Stimulated activated CD4-positive, alpha-beta T cell treated with anti-CD3 and anti-CD28 coated beads, Interleukin-1b, Interleukin-23, amount 100 ng/mL, for 48 hours (primary cell): Measurements from ENCODE around the gene ASXL2.
"Not testable (repeated sequence)": the region's sequence is repeated elsewhere in the genome, so short reads cannot be mapped to it uniquely, and the experiment has no call there.

Source experiments
- DNase-seq: peaks from one replicate; pipeline ENCODE4 v3.0.0-alpha.2; 2020

ASXL2 gene

DNA sequence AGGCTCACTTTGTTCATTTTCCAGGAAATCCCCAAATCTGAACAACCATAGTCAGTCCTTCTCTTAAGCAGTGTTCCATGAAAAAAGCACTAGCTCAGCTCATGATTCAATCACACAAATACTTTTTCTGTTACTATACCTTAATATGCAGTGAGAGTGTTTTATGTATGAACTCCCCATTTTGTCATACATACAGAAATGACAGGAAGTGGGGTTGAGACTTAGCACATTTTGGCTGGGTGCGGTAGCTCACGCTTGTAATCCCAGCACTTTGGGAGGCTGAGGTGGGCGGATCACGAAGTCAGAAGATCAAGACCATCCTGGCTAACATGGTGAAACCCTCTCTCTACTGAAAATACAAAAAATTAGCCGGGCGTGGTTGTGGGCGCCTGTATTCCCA lies 149.7 kb downstream of the ASXL2 start:
- no peak for DNase-seq

DNA sequence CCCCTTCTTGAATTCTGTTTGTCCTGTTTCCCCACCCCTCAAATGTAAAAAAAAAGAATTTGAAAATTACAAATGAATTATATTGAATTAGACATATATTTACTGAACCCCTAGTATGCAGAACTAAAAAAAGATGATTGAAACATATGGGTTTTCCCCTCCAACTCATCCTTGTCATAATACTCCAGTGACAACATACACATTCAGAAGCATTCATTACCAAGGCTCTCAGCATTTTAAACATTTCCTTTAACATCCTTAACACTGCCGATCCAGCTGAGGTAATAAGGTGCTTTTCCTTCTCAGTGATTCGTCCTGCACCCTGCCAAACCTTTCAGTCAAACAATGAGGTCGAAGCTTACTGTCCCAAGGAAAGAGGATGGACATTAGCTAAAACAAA lies 151.8 kb downstream of the ASXL2 start:
- DNase-seq: no peak

DNA sequence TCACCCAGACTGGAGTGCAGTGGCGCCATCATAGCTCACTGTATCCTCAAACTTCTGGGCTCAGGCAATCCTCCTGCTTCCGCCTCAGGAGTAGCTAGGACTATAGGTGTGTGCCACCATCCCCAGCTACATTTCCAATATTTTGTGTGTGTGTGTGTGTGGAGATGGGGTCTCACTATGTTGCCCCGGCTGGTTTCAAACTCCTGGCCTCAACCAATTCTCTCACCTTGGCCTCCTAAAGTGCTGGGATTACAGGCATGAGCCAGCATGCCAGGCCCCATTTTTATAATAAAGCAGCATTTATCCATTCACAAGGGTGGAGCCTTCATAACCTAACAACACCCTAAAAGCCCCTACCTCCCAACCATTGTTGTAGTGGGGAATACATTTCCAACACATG lies 152.4 kb downstream of the ASXL2 start:
- no peak for DNase-seq

DNA sequence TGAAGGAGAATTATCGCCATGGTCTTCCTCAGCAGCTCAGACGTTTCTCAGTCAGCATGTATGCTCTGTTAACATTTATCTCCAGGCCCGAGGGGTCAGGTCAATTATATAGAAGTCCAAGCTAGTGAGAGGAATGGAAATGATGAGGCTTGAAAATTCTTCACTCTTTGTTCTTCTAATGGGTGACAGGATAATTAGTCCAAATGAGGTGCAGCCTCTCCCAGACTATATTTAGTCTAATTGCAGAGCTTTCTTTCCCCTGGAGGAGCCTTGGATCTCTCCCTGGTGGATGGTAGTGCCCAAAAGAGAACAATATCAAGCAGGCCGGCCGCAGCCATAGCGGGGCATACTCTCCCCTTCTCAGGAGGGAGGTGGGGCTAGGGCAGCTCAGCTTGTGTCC lies 153.5 kb downstream of the ASXL2 start:
- DNase-seq: no peak

DNA sequence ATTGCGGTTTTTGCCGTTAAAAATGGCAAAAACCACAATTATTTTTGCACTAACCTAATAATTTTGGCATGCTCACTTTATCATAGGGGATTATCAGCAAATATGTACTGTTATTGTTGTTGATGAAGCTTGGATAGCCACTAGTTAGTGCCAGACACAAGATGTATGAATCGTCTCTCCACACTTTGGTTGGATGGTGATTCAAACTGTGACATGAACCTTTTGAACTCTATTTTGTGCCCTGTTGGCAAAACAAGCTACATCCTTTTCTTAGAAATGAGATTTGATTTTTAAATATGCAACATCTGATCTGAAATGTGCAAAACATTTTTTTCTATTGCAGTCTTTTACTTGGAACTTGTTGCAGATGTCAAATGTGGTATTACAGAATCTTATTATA lies 156.1 kb downstream of the ASXL2 start:
- no peak for DNase-seq

DNA sequence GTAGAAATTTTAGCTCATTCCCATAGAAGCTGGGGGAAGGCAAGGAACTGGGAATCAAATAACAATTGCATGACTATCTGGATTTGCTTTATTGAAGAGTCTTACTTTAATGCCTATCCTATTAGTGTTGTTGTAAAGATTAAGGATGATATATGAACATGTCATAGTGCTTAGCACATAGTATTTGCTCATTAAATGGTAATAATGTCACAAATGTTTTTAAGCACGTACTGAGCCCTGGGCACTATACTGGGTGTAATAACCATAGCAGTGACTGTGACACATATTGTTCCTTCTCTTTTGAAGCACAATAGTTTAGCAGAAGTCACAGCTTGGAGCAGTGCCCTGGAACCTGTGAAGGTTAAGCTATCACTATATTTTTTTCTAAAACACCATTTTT lies 157.7 kb downstream of the ASXL2 start:
- no peak for DNase-seq

DNA sequence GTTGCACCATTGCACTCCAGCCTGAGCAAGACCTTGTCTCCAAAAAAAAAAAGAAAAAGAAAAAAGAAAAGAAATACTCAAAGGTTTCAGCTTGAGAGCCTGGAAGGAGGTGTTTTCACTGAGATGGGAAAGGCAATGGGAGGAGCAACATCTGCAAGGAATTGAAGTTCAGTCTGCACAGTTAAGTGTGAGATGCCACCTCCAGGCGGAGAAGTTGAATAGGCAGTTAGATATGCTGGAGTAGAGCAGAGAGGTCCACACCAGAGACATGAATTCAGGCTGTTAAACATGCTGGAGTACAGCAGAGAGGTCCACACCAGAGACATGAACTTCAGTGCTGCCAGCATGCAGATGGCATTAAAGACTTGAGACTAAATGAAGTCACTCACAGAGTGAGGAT lies 163.5 kb downstream of the ASXL2 start:
- DNase-seq: no peak

DNA sequence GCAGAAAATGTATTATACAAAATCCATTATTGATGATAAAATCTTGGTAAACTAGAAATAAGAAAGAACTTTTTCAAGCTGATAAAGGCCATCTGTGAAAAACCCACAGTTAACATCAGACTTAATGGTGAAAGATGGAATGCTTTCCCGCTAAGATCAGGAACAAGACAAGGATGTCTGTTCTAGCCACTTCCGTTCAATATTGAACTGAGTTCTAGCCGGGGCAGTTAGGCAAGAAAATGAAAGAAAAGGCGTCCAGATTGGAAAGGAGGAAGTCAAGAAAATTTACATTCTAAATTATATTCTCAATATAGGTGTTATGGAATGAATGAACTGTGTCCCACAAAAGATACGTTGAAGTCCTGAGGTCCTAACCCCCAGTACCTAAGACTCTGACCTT lies 165.8 kb downstream of the ASXL2 start:
- DNase-seq: no peak

DNA sequence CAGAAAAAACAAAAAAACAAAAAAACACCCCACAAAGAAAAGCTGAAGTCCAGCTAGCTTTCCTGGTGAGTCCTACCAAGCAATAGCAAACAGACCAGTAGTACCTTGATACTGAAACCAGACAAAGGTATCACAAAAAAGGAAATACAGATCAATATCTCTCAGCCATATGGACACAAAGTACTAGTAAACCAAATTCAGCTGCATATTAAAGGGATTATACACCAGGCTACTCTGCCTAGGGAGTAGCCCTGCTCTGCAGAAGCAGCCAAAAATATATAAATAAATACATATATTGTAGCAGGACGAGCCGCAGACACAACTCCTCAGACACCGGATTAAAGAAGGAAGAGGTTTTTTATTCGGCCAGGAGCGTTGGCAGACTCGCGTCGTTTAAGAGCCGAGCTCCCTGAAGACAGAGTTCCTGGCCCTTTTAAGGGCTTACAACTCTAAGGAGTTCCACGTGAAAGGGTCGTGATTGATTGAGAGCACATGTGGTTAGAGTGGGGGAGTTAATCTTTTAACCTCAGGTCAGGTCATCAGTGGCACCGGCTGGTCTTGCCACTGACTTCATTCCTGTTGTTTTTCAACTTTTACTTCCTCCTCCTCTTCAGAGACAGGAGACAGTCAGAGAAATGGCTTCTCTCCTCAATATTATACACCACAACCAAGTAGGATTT lies 166.5 kb downstream of the ASXL2 start:
- no peak for DNase-seq

DNA sequence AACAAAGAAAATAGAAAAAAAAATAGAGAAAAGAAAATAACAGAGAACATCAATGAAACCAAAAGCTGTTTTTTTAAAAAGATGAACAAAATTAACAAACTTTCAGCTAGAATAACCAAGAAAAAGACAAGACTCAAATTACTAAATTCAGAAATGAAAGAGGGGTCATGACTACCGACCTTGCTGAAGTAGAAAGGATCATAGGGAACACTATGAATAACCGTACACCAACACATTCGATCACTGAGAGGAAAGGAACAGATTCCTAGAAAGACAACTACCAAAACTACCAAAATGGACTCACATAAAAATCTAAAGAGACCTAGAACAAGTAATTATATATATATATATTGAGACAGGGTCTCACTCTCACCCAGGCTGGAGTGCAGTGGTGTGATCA lies 167.5 kb downstream of the ASXL2 start:
- DNase-seq: no peak

DNA sequence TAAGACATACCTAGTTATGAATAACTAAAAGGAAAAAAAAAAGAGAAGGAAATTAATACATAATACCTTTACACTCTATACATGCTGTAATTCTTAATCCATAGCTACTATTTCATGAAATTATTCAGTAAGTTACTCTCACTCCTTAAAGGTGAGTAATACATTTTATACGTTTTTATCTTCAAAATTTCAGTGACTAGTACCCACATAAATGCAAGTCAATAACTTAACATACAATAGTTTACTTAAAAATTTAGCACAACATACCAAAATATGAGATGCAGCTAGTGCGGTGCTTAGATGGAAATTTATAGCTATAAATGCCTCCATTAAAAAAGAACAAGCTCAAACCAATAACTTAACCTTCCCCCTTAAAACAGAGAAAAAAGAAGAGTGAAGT lies 168.9 kb downstream of the ASXL2 start:
- no peak for DNase-seq

DNA sequence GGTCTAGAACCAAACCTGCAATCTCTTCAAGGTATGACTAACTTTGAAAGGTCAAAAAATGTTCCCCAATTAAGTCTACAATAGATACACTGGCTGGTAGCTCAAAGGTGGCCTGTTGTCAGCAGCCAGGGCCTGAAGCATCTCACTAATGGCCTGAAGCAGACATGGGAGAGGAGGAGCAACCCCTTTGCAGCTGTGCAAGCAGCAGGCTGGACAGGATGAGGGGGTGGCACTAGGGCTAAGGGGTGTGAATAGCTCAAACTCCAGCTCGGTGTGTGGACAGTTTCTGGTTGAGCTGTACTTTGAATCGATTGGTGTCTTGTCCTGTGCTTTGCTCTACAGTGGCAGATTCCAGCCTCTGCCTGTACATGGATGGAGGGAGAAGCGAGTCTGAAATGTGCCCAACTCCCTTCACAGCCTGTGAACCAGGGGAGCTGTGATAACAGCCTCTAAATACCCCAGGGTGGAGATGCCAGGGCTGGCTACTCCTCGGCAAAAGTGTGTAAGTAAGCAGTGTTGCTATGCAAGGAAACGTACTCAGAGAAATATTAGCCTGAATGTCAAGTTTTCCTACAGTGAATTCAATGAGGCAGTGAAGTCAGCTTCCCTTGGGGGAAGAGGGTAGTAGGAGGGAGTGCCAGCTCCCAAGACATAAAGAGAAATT lies 170.2 kb downstream of the ASXL2 start:
- DNase-seq: no peak

DNA sequence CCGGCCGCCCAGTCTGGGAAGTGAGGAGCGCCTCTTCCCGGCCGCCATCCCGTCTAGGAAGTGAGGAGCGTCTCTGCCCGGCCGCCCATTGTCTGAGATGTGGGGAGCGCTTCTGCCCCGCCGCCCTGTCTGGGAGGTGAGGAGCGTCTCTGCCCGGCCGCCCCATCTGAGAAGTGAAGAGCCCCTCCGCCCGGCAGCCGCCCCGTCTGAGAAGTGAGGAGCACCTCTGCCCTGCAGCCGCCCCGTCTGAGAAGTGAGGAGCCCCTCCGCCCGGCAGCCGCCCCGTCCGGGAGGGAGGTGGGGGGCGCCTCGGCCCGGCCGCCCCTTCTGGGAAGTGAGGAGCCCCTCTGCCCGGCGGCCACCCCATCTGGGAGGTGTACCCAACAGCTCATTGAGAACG lies 172.7 kb downstream of the ASXL2 start:
- not testable (repeated sequence) for DNase-seq

DNA sequence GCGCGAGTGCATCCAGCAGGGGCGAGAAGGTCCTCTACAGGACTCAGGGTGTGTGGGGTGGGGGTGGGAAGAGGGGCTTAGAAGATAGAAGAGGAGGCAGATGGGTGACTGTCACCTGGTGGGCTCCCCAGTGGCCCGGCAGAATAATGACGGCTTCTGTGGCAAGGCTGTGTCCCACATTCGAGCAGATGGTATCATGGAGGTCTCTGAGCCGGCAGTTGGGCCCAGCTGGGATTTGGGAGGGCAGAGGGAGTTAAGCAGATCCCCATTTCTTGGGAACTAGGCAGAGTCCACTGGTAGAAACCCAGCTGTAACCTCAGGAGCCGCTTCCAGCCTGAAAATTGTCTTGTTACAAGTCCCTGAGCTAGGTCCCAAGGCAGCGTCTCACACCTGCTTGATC lies 176.5 kb downstream of the ASXL2 start:
- DNase-seq: no peak

DNA sequence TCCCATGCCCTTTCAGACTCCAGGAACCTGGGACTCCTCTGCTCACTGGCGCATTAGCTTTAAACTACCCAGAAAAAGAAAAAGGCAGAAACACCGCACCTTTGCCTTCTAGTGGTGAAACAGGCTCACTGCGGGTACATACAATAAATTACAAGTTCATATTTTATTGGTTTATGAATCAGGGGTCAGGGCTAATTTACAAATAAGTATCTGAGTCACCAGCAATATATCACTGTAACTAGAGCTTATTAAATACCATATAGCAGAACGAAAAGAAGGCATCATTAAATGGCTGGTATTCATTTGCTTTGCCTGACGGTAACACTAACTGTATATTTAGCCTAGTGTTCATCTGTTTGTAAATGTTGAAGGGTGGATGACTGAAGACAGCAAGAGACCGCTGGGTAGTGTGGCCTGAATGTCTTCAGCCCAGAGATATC lies 178.0 kb downstream of the ASXL2 start:
- DNase-seq: peak; percentile 18

DNA sequence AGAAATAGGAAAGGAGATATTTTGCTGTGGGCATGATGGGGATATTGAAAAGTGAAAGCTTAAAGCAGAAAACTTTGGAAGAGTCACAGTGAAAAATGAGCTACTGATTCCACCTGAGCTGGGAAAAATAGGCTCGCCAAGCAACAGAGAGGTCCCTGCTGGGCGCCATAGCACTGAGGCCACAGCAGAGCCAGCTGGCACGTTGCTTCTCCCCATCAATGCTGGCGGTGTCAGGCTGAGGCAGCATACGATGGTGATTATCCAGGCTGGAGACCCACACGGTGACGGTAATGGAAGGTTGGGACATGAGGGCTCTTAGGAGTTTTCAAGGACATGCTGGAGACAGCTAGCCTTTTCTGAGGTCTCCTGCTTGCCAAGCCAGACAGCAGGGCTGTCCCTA lies 179.1 kb downstream of the ASXL2 start:
- no peak for DNase-seq

DNA sequence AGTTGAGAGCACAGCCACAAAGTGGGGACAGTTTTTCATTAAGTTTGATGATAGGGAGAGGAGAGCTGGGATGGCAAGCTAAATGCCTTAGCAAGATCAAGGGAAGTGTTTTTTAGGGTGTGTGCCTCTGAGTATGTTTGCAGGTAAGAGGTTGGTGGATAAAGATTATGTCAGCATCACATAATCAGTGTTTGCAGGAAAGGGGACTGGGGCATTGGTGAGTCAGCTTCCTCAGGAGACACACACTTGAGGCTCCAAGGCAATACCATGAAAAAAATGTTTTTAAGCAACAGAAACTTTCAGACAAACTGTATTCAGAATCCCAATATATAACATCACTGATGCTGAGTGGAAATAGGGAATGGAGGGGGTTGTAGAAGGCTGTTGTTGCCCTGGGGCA lies 179.5 kb downstream of the ASXL2 start:
- no peak for DNase-seq

DNA sequence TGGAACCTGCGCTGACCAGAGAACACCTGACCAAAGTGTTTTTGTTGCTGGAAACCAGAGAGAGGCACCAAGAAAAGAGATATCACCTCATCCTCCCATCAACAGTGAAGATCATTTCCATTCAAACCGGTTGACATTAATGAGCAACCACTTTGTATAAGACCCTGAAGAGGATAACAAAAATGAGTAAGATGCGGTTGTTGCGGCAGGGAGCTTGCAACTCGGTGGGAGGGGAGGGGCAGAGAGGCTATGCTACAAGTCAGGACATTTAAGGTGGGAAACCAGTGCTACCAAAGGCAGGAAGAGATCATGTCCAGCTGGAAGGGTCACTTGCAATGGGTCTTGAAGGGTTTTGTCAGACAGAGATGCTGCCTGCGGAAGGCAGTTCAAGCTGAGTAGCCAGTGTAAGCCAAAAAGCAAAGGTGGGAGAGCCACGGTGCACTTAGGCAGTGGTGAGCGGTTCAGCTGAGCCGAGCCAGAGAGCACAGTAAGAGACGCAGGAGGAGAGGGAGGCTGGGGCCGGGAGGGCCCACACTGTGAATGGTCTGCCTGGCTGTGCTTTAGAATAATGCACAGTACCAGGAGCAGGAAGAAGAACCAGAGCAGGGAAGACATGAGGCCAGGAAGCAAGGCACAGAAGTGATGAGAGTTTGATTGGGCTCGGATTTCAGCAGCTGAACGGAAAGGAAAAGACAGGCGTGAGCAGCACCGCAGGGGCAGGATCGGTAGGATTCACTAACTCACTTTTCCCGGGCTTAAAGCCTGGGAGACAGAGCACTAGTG lies 180.5 kb downstream of the ASXL2 start:
- DNase-seq: no peak

DNA sequence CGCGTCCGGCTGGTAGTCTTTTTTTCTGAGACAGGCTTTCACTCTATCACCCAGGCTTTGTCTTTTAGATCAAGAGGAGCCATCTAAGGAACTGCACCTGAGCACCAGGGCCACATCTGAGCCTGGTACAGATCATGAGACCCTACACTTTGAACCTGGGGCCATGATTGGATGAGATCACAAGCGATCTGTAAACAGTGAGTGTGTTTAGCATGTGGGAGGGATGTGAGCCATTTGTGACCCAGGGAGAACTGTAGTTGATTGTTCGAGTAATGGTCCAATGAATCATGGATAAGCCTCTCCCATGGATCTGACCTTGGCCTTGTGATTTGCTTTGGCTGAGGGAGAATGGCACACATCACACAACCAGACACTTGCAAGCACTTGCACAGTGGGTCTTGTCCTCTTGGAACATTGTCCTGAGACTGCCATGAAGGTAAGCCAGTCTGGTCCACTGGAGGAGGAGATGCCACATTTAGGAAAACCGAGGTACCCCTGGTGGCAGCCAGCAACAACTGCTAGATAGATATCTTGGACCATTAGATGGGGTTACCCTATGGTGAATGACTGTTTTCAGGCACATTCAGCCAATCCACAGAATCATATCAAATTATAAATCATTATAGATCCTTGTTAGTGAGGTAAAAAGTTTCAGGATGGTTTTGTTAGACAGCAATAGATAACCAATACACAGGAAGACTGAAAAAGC lies 185.4 kb downstream of the ASXL2 start:
- DNase-seq: no peak

DNA sequence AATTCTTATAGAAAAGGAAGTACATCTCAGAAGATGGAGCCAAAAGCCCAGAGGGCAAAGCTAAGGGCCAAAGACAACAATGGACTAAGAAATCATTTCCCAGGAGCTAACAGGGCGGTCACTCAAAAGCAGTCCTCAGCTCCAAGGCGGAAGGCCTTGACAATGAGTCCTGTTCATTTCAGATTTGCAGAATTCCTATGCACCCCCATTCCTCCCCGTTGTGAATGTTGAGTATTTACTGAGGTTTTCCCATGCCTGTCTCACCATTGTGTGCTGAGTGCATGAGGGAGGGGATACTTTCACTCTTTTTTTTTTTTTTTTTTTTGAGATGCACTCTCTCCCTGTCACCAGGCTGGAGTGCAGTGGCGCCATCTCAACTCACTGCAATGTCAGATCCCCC lies 186.1 kb downstream of the ASXL2 start:
- DNase-seq: no peak

DNA sequence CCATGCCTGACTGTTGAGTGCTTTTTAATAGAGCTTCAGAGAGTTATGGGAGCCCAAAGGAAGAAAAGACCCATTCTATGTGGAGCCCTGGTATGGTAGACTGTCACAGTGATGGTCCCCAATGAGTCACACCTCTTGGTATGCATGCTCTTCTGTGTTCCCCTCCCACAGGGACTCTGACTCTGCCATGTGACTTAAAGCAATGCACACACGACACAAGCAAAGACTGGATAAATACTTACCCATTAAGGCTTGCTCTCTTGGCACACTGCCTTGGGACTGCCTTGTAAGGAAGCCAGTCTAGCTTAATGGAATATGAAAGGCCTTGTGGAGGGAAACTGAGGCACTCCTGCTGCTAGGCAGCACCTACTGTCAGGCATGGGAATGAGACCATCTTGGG lies 188.2 kb downstream of the ASXL2 start:
- no peak for DNase-seq

DNA sequence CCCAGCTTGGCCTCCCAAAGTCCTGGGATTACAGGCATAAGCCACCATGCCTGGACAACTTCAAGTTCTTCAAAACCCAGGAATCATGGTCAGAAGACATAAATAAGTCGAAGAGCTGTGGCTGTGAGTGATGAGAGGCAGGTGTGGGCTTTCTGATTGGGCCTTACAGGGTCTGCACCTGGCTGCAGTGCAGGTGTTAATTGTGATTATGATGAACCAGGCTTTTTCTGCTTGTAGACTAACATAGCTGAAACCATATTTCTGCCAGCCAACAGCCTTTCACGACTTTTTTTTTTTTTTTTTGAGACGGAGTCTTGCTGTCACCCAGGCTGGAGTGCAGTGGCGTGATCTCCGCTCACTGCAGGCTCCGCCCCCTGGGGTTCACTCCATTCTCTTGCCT lies 190.1 kb downstream of the ASXL2 start:
- no peak for DNase-seq

DNA sequence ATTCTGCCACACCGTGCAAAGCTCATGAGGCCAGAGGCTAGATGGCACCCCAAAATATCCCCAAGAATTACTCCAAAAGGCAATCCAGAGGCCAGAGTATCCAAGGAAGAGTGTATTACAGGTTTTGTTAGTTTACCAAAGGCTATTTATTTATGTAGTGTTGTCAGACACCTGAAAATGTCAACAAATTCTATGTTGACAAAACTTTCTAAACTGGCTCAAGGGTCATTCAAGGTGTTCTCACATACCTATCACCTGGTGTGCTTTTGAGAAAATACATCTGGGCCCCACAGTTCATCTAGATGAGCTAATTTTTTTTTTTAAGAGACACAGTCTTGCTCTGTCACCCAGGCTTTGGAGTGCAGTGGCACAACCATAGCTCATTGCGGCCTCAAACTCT lies 192.5 kb downstream of the ASXL2 start:
- no peak for DNase-seq
